GM19240 (cell line): ENCODE results near the gene IPO13.

Experiments
- DNase-seq: peaks from one replicate; pipeline ENCODE4 v3.0.0; 2011; ENCODE audit warnings: low spot score; ENCODE audit not compliant: insufficient read length

Gene IPO13

DNA sequence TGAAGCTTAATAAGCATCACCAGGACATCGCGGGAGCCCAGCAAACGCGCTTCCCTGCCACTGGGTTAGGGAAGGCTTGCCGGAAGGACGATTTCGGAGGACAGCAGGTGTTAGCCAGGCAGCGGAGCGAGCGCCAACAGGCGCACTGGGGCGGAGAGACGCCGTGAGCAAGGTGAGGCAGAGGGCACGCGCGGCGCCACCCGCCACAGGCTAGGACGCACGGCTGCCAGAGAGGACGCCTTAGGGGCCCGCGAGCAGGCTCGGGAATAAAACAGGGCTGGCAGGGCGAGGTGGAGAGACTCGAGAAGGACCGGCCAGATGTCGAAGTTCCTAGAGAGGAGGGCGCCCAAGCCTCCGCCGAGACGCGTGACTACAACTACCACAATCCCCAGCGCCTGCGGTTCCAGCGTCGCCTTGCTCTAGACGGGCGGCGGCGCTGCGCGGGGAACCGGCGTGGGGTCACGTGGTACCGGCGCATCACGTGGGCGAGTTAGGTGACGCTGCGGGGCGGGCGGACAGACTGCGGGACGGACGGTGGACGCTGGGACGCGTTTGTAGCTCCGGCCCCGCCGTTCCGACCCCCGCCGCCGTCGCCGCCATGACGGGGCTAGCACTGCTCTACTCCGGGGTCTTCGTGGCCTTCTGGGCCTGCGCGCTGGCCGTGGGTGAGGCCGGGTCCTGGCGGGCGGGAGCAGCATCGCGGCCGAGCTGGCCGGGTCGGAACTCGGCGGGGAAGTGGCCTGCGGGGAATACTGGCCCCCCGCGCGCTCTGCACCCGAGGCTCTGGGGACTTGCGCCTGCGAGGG, 27.9 kb downstream of the IPO13 start, which contains the start of gene ATP6V0B:
TSS of gene ATP6V0B (plus strand) at position 518 of the 806 bp plus-strand sequence. CDS start at position 599, 81 bp downstream.
- DNase-seq = peak; percentile 96

DNA sequence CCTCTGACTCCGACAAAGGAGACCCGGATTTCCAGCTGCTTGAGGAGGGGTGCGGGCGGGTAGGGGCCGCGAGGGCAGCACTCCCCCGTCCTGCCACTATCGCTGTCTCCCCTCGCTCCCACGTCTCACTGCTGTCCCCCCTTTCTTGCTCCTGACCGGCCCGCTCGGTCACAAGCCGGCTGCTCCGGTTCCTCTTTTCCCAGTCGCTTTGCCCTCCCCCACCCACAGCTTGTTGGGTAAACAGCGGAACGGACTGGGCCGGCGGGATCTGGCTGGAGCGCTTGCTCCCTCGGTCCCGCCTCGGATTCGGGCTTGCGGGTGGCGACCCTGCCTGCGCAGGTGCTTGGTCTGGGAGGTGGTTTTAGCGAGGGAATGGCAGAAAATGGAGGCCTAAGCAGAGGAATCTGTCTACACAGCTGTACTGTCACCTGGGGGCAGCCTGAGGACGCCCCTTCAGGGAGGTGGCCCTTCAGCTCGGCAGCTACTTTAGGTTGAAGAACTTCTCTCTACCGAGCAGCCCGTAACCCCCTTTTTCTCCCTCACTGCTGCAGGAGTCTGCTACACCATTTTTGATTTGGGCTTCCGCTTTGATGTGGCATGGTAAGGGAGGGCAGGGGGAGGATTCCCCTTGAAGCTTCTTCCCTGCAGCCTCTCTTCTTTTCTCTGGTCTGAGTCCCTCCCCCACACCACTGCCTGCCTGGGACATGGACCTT, 28.7 kb downstream of the IPO13 start:
- no peak for DNase-seq

GRCh38 chr1:43976045-43976444, 29.3 kb downstream of the IPO13 start:
- DNase-seq = no peak

DNA sequence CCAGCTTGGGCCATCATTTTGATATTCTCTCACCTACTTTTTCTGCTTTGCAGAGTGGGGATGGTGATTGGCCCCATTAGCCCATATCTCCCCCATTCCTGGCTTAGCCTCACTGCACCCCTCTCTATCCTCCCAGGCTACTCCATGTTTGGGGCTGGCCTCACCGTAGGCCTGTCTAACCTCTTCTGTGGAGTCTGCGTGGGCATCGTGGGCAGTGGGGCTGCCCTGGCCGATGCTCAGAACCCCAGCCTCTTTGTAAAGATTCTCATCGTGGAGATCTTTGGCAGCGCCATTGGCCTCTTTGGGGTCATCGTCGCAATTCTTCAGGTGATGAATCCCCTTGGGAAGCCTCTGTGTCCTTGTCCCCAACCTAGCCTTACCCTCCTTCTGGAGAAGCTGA, 30.1 kb downstream of the IPO13 start:
- no peak for DNase-seq

GRCh38 chr1:43977376-43978263, 30.9 kb downstream of the IPO13 start:
- DNase-seq = no peak

- no peak for DNase-seq
These were observed 31.5 kb downstream of the IPO13 start for GRCh38 chr1:43978264-43978550.

DNA sequence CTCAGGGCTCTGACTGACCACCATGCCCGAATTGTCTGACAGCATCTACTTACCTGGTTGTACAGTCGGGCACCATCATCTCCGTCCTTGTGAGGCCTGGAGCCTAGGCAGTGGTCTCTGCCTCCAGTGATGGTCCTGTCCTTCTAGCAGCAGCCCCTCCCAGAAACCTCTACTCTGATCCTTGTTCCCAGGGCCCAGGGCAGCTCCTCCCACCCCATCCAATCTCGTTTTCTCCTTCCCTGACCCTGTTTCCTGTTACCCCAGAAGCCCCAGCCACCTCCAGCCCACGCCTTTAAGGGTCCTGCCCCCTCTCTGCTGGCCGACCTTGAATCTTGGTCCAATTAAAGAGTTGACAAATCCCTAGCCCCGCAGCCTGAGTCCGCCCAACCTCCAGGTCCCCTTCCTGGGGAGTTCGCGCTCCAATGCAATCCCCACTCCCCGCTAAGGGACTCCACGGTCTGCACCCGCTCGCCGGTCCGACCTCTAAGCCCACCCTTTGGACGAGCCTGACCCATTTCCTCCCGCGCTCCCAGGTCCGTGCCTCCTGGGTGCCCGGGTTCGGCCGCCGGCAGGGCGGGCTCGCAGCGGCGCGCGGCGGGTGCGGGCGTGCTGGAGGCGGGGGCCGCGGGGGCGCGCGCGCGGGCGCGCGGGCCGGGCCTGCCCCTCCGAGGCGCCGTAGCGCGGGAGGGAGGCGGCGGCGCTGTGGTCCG, 32.0 kb downstream of the IPO13 start, which contains the start of gene B4GALT2:
TSS of gene B4GALT2 (plus strand) at position 660 of the 710 bp plus-strand sequence. CDS start 1,951 bp downstream, outside the sequence.
- DNase-seq = peak; percentile 73

- DNase-seq = no peak
These were observed 32.4 kb downstream of the IPO13 start for GRCh38 chr1:43979261-43979527.

- DNase-seq = no peak
These were observed 32.9 kb downstream of the IPO13 start for GRCh38 chr1:43979528-43980254.

- no peak for DNase-seq
These were observed 33.7 kb downstream of the IPO13 start for GRCh38 chr1:43980255-43981134.

GRCh38 chr1:43981135-43981491, 34.4 kb downstream of the IPO13 start:
- DNase-seq = no peak

GRCh38 chr1:43981636-43982035, 34.9 kb downstream of the IPO13 start:
- no peak for DNase-seq

GRCh38 chr1:43982241-43982640, 35.5 kb downstream of the IPO13 start:
- no peak for DNase-seq

DNA sequence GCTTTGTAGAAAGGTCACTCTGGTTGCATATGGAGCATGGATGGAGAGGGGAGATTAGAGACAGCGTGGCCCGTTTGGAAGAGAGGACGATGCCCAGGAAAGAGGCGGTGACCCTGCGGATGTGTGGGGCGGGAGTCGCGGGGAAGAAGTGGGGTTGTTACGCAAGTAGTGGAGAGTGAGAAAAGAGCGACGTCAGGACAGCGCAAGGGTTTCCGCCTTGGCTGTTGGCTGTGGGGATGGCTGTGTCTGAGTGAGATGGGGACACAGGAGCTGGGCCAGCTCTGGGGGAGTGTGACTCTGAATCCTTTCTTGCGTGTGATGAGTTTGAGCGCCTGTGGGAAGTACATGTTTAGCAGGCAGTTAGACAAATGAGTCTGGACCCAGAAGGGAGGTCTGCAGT, 36.1 kb downstream of the IPO13 start:
- no peak for DNase-seq

- no peak for DNase-seq
These were observed 36.6 kb downstream of the IPO13 start for GRCh38 chr1:43983253-43983899.

DNA sequence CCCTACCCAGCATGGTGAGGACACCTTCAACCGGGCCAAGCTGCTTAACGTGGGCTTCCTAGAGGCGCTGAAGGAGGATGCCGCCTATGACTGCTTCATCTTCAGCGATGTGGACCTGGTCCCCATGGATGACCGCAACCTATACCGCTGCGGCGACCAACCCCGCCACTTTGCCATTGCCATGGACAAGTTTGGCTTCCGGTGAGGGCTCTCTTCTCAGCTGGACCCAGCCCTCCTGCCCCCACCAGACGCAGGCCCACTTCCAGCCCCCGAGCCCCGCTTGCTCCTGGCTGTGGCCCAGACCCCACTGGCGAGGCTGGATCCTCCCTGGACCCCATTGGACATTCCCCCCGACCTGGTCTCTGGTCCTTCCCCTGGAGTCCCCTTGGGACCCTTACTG, 38.1 kb downstream of the IPO13 start:
- no peak for DNase-seq

DNA sequence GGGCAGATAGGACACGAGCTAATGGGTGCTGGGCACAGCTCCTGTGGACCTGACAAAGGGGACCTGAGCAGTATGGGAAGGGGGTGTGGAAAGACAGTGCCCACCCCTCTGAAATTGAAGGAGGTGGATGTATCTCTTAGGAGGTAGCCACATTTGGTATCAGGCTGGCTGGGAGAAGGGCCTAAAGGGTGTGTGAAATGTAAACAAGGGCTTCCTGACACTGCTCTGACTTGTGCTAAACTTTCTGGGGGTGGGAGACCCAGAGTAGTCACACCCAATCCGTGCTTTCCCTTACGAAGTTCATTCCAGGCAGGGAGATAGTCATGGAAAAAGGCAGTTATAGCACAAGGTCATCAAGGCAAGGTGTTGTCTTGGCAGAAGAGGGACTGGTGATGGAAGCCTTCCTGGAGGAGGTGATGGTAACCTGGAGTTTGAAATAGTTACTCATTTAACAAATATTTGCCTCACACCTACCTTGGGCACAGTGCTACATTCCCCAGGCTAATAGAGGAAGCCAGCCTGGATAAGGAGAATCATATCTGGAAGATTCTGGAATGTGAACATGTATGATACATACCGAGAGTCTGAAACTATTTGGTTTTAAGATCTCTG, 39.3 kb downstream of the IPO13 start:
- no peak for DNase-seq

- no peak for DNase-seq
These were observed 40.0 kb downstream of the IPO13 start for GRCh38 chr1:43986712-43987111.
